Neuron (in vitro differentiated cells): ENCODE data around the gene PRKCI.

Experiments used
- H2AFZ ChIP-seq: one replicate; pipeline ENCODE4 v1.6.1; 2013; ENCODE audit warnings: low read depth, mild to moderate bottlenecking, inconsistent platforms, low read length, moderate library complexity
- H3K27me3 ChIP-seq: one replicate; pipeline ENCODE4 v1.6.1; 2013; ENCODE audit warnings: low read length; ENCODE audit not compliant: insufficient read depth
- H3K36me3 ChIP-seq: one replicate; pipeline ENCODE4 v1.6.1; 2013; ENCODE audit warnings: low read length; ENCODE audit not compliant: insufficient read depth
- H3K4me1 ChIP-seq: one replicate; pipeline ENCODE4 v1.6.1; 2013; ENCODE audit warnings: low read length; ENCODE audit not compliant: insufficient read depth
- H3K4me3 ChIP-seq: 2 replicates; pipeline ENCODE4 v1.5.1; 2013; ENCODE audit warnings: mild to moderate bottlenecking, low read length, moderate library complexity
- H3K9me3 ChIP-seq: one replicate; pipeline ENCODE4 v1.6.1; 2013; ENCODE audit warnings: low read length

The PRKCI gene

DNA sequence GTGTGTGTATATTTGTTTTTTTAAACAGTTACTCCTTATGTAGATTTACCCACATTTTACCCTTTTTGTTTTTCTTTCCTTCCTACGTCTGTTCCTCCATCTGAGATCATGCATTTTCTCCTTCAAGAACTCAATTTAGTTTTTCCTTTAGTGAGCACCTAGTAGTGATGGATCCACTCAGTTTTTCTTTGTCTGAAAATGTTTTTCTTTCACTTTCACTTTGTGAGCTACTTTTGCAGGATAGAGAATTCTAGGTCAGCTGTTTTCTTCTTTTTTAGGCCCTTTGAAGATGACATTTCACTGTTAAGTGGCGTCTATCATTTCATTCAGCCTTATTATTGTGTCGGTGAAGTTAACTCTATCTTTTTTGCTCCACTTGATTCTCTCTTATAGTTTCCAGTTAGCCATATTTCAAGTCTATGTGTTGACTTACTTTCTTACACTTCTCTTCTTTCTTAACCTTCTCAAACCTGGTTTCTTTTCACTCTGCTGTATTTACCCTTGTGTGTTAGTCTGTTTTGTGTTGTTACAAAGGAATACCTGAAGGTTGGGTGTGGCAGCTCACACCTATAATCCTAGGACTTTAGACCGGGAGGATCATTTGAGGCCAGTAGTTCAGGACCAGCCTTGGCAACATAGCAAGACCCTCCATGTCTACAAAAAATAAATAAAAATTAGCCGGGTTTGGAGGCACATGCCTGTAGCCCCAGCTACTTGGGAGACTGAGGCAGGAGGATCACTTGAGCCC, 55.8 kb downstream of the PRKCI start:
- no peak overlapping the region for H2AFZ ChIP-seq
- peaks cover 40% of the 10 kb centered on the region for H3K36me3 ChIP-seq
- no peak overlapping the region for H3K4me3 ChIP-seq
- no peaks in the 10 kb centered on the region for H3K9me3 ChIP-seq
- no peaks in the 10 kb centered on the region for H3K4me1 ChIP-seq
- H3K27me3 ChIP-seq, result no peaks in the 10 kb centered on the region

DNA sequence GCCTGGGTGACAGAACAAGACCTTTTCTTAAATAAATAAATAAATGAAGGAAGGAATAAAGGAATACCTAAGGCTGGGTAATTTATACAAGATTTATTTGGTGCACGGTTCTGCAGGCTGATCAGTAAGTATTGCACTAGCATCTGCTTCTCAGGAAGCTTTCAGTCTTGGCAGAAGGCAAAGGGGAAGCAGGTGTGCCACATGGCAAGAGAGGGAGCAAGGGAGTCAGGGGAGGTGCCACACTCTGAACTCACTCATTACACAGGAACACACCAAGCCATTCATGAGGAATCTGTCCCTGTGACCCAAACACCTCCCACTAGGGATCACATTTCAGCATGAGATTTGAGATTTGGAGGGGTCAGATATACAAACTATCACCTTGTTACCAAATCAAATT, 56.4 kb downstream of the PRKCI start:
- peaks cover 40% of the 10 kb centered on the region for H3K36me3 ChIP-seq
- no peak overlapping the region for H2AFZ ChIP-seq
- no peaks in the 10 kb centered on the region for H3K4me1 ChIP-seq
- H3K4me3 ChIP-seq, result no peak overlapping the region
- no peaks in the 10 kb centered on the region for H3K9me3 ChIP-seq
- H3K27me3 ChIP-seq, result no peaks in the 10 kb centered on the region

- Histone ChIP-seq H3K4me3 (no peak overlapping the region), H2AFZ (no peak overlapping the region), H3K36me3 (peaks cover 20% of the 10 kb centered on the region), H3K9me3 (no peaks in the 10 kb centered on the region), H3K27me3 (no peaks in the 10 kb centered on the region), H3K4me1 (no peaks in the 10 kb centered on the region)
Observed at GRCh38 chr3:170290194-170290593, 68.0 kb downstream of the PRKCI start.

DNA sequence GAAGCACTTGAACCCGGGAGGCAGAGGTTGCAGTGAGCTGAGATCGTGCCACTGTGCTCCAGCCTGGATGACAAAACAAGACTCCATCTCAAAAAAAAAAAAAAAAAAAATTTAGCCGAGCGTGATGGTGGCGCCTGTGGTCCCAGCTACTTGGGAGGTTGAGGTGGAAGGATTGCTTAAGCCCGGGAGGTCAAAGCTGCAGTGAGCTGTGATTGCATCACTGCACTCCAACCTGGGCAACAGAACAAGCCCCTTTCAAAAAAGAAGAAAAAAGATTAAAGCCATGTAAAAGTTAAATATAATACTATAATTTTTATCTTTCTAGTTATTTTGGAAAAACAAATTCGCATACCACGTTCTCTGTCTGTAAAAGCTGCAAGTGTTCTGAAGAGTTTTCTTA, 73.4 kb downstream of the PRKCI start:
- Histone ChIP-seq H3K27me3 (no peaks in the 10 kb centered on the region), H3K36me3 (peaks cover 28% of the 10 kb centered on the region), H3K9me3 (no peaks in the 10 kb centered on the region), H3K4me1 (no peaks in the 10 kb centered on the region), H2AFZ (no peak overlapping the region), H3K4me3 (no peak overlapping the region)

- no peak overlapping the region for H2AFZ ChIP-seq
- no peaks in the 10 kb centered on the region for H3K9me3 ChIP-seq
- no peaks in the 10 kb centered on the region for H3K27me3 ChIP-seq
- H3K36me3 ChIP-seq, result peaks cover 30% of the 10 kb centered on the region
- no peaks in the 10 kb centered on the region for H3K4me1 ChIP-seq
- H3K4me3 ChIP-seq, result no peak overlapping the region
Observed at GRCh38 chr3:170296703-170297102, 74.5 kb downstream of the PRKCI start.

DNA sequence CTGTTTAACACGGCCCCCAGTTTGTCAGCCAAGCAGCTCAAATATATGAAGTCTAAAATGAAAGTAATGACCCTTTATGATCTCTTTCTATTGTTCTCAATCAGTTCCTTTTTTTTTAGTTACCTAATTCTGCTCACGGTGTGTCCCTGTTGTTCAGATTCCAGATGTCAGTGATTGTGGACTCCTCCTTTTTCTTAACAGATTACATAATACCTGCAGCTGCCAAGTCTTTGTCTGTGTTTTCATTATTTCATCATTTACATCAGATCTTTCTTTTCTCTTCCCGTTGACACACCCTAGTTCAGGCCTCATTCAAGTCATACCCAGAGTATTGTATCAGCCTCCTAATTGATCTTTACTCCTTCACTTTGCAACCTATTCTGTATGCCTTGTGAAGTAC, 79.2 kb downstream of the PRKCI start:
- no peaks in the 10 kb centered on the region for H3K4me1 ChIP-seq
- H3K9me3 ChIP-seq, result no peaks in the 10 kb centered on the region
- no peaks in the 10 kb centered on the region for H3K27me3 ChIP-seq
- H2AFZ ChIP-seq, result no peak overlapping the region
- H3K36me3 ChIP-seq, result peaks cover 20% of the 10 kb centered on the region
- no peak overlapping the region for H3K4me3 ChIP-seq

GRCh38 chr3:170302008-170302407, 79.8 kb downstream of the PRKCI start:
- H3K36me3 ChIP-seq, result peaks cover 17% of the 10 kb centered on the region
- no peaks in the 10 kb centered on the region for H3K4me1 ChIP-seq
- no peak overlapping the region for H2AFZ ChIP-seq
- H3K27me3 ChIP-seq, result no peaks in the 10 kb centered on the region
- H3K4me3 ChIP-seq, result no peak overlapping the region
- no peaks in the 10 kb centered on the region for H3K9me3 ChIP-seq

DNA sequence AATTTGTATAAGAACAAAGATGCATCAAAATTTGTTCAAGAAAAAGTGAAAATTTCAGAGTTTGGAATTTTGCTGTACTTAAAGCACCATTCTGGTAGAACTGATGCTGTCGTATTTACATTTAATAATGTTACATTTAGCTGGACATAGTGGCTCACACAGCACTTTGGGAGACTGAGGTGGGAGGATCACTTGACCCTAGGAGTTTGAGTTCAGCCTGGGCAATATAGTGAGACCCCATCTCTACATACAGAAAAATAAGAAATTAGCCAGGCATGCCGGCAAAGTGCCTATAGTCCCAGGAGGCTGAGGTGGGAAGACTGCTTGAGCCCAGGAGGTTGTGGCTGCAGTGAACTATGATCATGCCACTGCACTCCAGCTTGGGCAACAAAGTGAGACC, 83.8 kb downstream of the PRKCI start:
- Histone ChIP-seq H3K9me3 (no peaks in the 10 kb centered on the region), H3K36me3 (peaks cover 2% of the 10 kb centered on the region), H3K27me3 (no peaks in the 10 kb centered on the region), H3K4me3 (no peak overlapping the region), H2AFZ (no peak overlapping the region), H3K4me1 (no peaks in the 10 kb centered on the region)

GRCh38 chr3:170307671-170308405, 85.6 kb downstream of the PRKCI start:
- H3K36me3 ChIP-seq, result peaks cover 2% of the 10 kb centered on the region
- no peak overlapping the region for H2AFZ ChIP-seq
- H3K9me3 ChIP-seq, result no peaks in the 10 kb centered on the region
- no peak overlapping the region for H3K4me3 ChIP-seq
- no peaks in the 10 kb centered on the region for H3K27me3 ChIP-seq
- no peaks in the 10 kb centered on the region for H3K4me1 ChIP-seq

- H3K4me3 ChIP-seq, result no peak overlapping the region
- H3K9me3 ChIP-seq, result no peaks in the 10 kb centered on the region
- no peaks in the 10 kb centered on the region for H3K4me1 ChIP-seq
- no peak overlapping the region for H2AFZ ChIP-seq
- H3K27me3 ChIP-seq, result no peaks in the 10 kb centered on the region
- H3K36me3 ChIP-seq, result peaks cover 2% of the 10 kb centered on the region
Observed at GRCh38 chr3:170309046-170309445, 86.8 kb downstream of the PRKCI start.

- H3K27me3 ChIP-seq, result no peaks in the 10 kb centered on the region
- peaks cover 21% of the 10 kb centered on the region for H3K4me1 ChIP-seq
- no peak overlapping the region for H2AFZ ChIP-seq
- H3K36me3 ChIP-seq, result no peaks in the 10 kb centered on the region
- H3K9me3 ChIP-seq, result no peaks in the 10 kb centered on the region
- no peak overlapping the region for H3K4me3 ChIP-seq
Observed at GRCh38 chr3:170317954-170318353, 95.7 kb downstream of the PRKCI start.

DNA sequence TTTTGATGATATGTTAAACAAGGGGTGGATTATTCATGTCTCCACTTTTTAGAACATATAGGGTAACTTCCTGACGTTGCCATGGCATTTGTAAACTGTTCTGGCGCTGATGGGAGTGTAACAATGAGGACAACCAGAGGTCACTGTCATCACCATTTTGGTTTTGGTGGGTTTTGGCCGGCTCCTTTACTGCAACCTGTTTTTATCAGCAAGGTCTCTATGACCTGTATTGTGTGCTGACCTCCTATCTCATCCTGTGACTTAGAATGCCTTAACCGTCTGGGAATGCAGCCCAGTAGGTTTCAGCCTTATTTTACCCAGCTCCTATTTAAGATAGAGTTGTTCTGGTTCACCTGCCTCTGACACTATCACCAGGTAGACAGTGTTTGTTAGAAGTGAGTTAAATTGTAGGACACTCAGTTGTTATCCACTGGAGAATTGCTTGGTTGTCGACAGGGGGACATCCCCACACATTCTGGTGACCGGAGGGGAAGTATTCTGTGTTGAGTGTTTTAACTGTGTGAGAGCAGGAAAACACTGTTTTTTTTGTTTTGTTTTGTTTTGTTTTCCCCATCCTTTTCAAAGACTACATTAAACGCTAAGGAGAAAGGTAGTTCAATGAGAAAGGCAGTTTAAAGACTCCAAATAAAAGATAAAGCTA, 98.4 kb downstream of the PRKCI start:
- no peaks in the 10 kb centered on the region for H3K9me3 ChIP-seq
- no peak overlapping the region for H3K4me3 ChIP-seq
- H3K27me3 ChIP-seq, result no peaks in the 10 kb centered on the region
- H3K36me3 ChIP-seq, result no peaks in the 10 kb centered on the region
- H2AFZ ChIP-seq, result no peak overlapping the region
- peaks cover 26% of the 10 kb centered on the region for H3K4me1 ChIP-seq

GRCh38 chr3:170321321-170322034, 99.3 kb downstream of the PRKCI start:
- H3K9me3 ChIP-seq, result peaks cover 2% of the 10 kb centered on the region
- peaks cover 26% of the 10 kb centered on the region for H3K4me1 ChIP-seq
- H3K4me3 ChIP-seq, result no peak overlapping the region
- no peak overlapping the region for H2AFZ ChIP-seq
- H3K36me3 ChIP-seq, result no peaks in the 10 kb centered on the region
- no peaks in the 10 kb centered on the region for H3K27me3 ChIP-seq
